ENCODE measurements around the gene HOXB9. TPM values are rescaled to one million over a fixed set of nuclear protein-coding genes. Genes with fewer than 3 reads are reported as not detected.

HOXB9 gene
- total and polyA plus RNA-seq, 2 donors (not counting 3 experiments of a cell fraction or from before 2014, with no cell fraction given) = 0.79 to 1.1 TPM

- BruUV-seq (replicated peaks) = no TSS peak
- Histone ChIP-seq H3K4me2 (ENCODE audit: insufficient read depth, low read length) (no peak overlapping the region), H3K9me3 (replicated peaks; ENCODE audit: control insufficient read depth, insufficient read depth, low read length) (no peaks in the 10 kb centered on the region), H3K79me2 (ENCODE audit: control insufficient read depth, insufficient read depth, low read length) (peaks cover 30% of the 10 kb centered on the region), H3K9ac (replicated peaks; ENCODE audit: extremely low read depth, insufficient read depth, low read length) (no peak overlapping the region), H4K20me1 (replicated peaks; ENCODE audit: control insufficient read depth, extremely low read depth, insufficient read depth, low read length) (no peaks in the 10 kb centered on the region), H3K36me3 (ENCODE audit: control insufficient read depth in 2 of 2, extremely low read depth in 1 of 2, insufficient read depth in 2 of 2, low read length in 2 of 2) (peaks cover 0 to 8% of the 10 kb centered on the region in 2 experiments), H3K4me1 (ENCODE audit: control insufficient read depth, extremely low read depth, insufficient read depth, low read length) (peaks cover 43% of the 10 kb centered on the region), H2AFZ (ENCODE audit: low read depth, low read length) (no peak overlapping the region), H3K9me1 (replicated peaks; ENCODE audit: control insufficient read depth, extremely low read depth, insufficient read depth, low read length) (no peaks in the 10 kb centered on the region), H3K27me3 (ENCODE audit: control insufficient read depth in 2 of 2, insufficient read depth in 2 of 2, low read length in 2 of 2) (no peaks in the 10 kb centered on the region), H3K4me3 (replicated peaks in 1 of 3; ENCODE audit: insufficient read depth in 1 of 3, low read depth in 1 of 3, low read length in 3 of 3) (no peak overlapping the region), H3K27ac (ENCODE audit: insufficient read depth, low read depth, low read length) (no peak overlapping the region)
- intact Hi-C loops (cut with micrococcal nuclease) (no loop called here), dilution Hi-C loops (cut with MboI; ENCODE audit: extremely low pct_ligation_motif_present, low sequenced_read_pairs) (no loop called here)
- TF ChIP-seq EZH2 (IDR thresholded peaks at IDR 0.05; ENCODE audit: borderline replicate concordance, low read depth, low read length, severe bottlenecking) = no peak
- TF ChIP-seq, protein P1, sequence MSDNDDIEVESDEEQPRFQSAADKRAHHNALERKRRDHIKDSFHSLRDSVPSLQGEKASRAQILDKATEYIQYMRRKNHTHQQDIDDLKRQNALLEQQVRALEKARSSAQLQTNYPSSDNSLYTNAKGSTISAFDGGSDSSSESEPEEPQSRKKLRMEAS (IDR thresholded peaks at IDR 0.05; ENCODE audit: insufficient read depth, insufficient read length) = no peak
- no peak for TF ChIP-seq POLR2AphosphoS5 (IDR thresholded peaks at IDR 0.05; ENCODE audit: insufficient read depth, low read depth, low read length)
- no peak for TF ChIP-seq CTCF (IDR thresholded peaks at IDR 0.05; ENCODE audit: extremely low read depth in 1 of 2, insufficient read depth in 1 of 2, low read depth in 1 of 2, low read length in 2 of 2)
- TF ChIP-seq MYC (IDR thresholded peaks at IDR 0.05; ENCODE audit: low read depth, low read length) = no peak
- TF ChIP-seq JUN (IDR thresholded peaks at IDR 0.05; ENCODE audit: borderline replicate concordance, insufficient read depth, insufficient read length, low read depth) = no peak
- no peak for TF ChIP-seq FOS (IDR thresholded peaks at IDR 0.05; ENCODE audit: borderline replicate concordance, insufficient read depth, low read length)
- no peak for TF ChIP-seq GATA2 (IDR thresholded peaks at IDR 0.05; ENCODE audit: insufficient read depth, insufficient read length, low read depth, low read length)
- no peak for TF ChIP-seq POLR2A (IDR thresholded peaks at IDR 0.05; ENCODE audit: low read depth, low read length)
- FAIRE-seq (no peak), DNase-seq (ENCODE audit: low read depth, low spot score) (no peak)
- ChIA-PET POLR2A (no interaction called here), CTCF (interaction anchor here (1.1 to 2.3 kb wide), 6 partner anchors 12 to 374 kb away, joined by 3 to 22 read pairs (median 6); no protein-coding TSS in a partner anchor)
Observed at GRCh38 chr17:48589060-48589830, 36.9 kb downstream of the HOXB9 start.

All from endothelial cell of umbilical vein (primary cell).